ENCODE measurements around the gene CHRND. TPM values are rescaled to one million over a fixed set of nuclear protein-coding genes. Genes with fewer than 3 reads are reported as not detected.

CHRND gene
- polyA plus RNA-seq, 2 donors = not detected

DNA sequence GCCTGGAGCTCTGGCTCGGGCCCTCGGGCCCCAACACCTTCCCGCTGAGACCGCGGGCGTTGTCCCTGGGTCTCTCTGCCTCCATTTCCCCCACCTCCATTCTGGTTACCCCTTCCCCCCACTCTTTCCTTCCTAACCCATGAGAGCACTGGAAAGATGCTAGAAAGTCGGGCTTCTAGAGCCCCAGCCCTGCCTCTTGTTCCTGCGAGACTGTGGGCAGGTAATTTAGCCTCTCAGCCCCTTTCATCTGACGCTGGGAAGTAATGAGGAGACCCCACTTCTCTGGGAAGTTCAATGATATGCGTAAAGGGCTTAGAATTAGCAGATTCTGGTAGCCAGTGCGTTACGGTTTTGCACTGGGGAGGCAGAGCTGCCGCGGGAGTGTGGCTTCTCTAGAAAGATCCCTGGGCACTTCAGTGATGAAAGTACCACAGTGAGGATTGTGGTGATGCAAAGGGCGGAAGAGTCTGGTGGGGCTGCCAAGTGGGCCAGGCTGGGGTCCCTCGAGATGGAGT lies 22.1 kb upstream of the CHRND start:
- Histone ChIP-seq H3K4me1 (ENCODE audit: control insufficient read depth in 2 of 2, insufficient read depth in 2 of 2, low read length in 1 of 2) (peaks cover 0 to 6% of the 10 kb centered on the region in 2 donors), H3K27me3 (ENCODE audit: control insufficient read depth in 1 of 2, insufficient read depth in 2 of 2, low read length in 2 of 2) (peaks cover 7 to 12% of the 10 kb centered on the region in 2 donors), H3K27ac (ENCODE audit: low read depth in 2 of 2, low read length in 1 of 2) (no peak overlapping the region), H3K9me3 (ENCODE audit: control insufficient read depth in 2 of 2, insufficient read depth in 1 of 2, low read depth in 1 of 2, low read length in 1 of 2) (peaks cover 0 to 2% of the 10 kb centered on the region in 2 donors), H3K36me3 (ENCODE audit: control insufficient read depth in 2 of 2, insufficient read depth in 2 of 2, low read length in 1 of 2) (no peaks in the 10 kb centered on the region), H3K4me3 (ENCODE audit: low read depth in 1 of 2, low read length in 2 of 2) (peak overlapping the region in 1 of 2 donors; percentile 21)
- WGBS, 2 donors = 24 to 40% methylated on average over 16 of the region's 16 CpGs

DNA sequence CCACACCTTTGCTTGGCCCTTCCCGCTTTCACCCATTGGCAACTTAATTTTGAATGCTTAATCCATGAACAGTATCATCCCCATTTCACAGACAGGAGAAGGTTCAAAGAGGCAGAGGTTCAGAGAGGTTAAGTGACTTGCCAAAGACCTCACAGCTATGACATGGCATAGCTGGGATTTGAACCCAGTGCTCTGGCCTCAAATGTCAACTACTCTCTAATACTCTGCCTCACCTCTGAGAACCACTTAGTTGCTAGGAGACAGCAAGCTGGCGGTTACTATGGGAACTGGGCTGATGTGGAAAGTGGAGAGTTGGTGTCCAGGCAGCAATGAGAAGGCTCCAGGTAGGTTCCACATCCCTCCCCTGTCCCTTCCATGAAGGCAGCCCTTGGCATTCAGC lies 21.5 kb upstream of the CHRND start:
- H3K27me3 ChIP-seq (ENCODE audit: control insufficient read depth in 1 of 2, insufficient read depth in 2 of 2, low read length in 2 of 2) = peaks cover 7 to 12% of the 10 kb centered on the region in 2 donors
- peaks cover 0 to 2% of the 10 kb centered on the region in 2 donors for H3K9me3 ChIP-seq (ENCODE audit: control insufficient read depth in 2 of 2, insufficient read depth in 1 of 2, low read depth in 1 of 2, low read length in 1 of 2)
- H3K27ac ChIP-seq (ENCODE audit: low read depth in 2 of 2, low read length in 1 of 2) = no peak overlapping the region
- no peak overlapping the region for H3K4me3 ChIP-seq (ENCODE audit: low read depth in 1 of 2, low read length in 2 of 2)
- peaks cover 0 to 6% of the 10 kb centered on the region in 2 donors for H3K4me1 ChIP-seq (ENCODE audit: control insufficient read depth in 2 of 2, insufficient read depth in 2 of 2, low read length in 1 of 2)
- no peaks in the 10 kb centered on the region for H3K36me3 ChIP-seq (ENCODE audit: control insufficient read depth in 2 of 2, insufficient read depth in 2 of 2, low read length in 1 of 2)
- WGBS, 2 donors = 78 to 82% methylated on average over 2 of the region's 2 CpGs

DNA sequence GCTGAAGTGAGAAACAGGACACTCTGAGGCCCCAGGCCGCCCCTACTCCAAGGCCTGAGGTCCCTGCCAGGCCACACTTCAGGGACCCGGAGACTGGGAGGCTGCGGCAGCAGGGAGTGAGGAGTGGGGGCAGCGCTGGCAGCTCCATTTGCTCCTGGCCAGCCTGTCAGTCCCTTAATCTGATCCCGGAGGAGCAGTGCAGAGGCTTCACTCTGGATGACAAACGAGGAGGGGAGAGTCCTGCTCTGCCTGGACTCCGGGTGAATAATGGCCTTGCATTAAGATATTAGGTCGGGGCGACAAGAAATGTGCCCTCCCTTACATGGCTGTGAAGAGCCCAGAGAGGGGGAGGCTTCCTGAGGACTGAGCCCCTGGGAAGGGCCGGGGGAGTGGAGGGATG lies 20.1 kb upstream of the CHRND start:
- Histone ChIP-seq H3K36me3 (ENCODE audit: control insufficient read depth in 2 of 2, insufficient read depth in 2 of 2, low read length in 1 of 2) (no peaks in the 10 kb centered on the region), H3K4me3 (ENCODE audit: low read depth in 1 of 2, low read length in 2 of 2) (no peak overlapping the region), H3K9me3 (ENCODE audit: control insufficient read depth in 2 of 2, insufficient read depth in 1 of 2, low read depth in 1 of 2, low read length in 1 of 2) (peaks cover 0 to 2% of the 10 kb centered on the region in 2 donors), H3K4me1 (ENCODE audit: control insufficient read depth in 2 of 2, insufficient read depth in 2 of 2, low read length in 1 of 2) (peaks cover 0 to 6% of the 10 kb centered on the region in 2 donors), H3K27me3 (ENCODE audit: control insufficient read depth in 1 of 2, insufficient read depth in 2 of 2, low read length in 2 of 2) (peaks cover 7 to 12% of the 10 kb centered on the region in 2 donors), H3K27ac (ENCODE audit: low read depth in 2 of 2, low read length in 1 of 2) (no peak overlapping the region)
- WGBS, 2 donors = 58 to 60% methylated on average over 10 of the region's 10 CpGs

DNA sequence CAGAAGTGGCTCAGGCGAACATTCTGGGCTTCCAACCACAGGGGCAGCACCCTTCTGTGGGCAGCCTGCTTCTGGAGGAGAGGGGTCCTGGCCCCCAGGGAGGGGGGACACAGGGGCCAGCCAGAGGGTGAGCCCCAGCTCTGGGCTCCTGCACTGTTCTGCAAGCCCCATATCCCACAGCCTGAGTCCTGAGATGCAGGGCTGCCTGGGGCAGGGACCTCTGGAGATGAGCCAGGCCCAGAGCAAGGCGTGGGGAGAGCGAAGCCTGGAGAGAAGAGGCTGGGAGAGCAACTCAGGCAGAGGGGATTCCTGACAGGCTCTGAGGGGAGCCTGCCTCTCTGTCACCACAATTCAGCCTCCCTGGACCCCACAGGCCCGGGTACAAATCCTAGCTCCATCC lies 19.3 kb upstream of the CHRND start:
- 59 to 72% methylated on average over 4 of the region's 4 CpGs for WGBS, 2 donors
- Histone ChIP-seq H3K9me3 (ENCODE audit: control insufficient read depth in 2 of 2, insufficient read depth in 1 of 2, low read depth in 1 of 2, low read length in 1 of 2) (peaks cover 0 to 2% of the 10 kb centered on the region in 2 donors), H3K27ac (ENCODE audit: low read depth in 2 of 2, low read length in 1 of 2) (no peak overlapping the region), H3K4me3 (ENCODE audit: low read depth in 1 of 2, low read length in 2 of 2) (no peak overlapping the region), H3K36me3 (ENCODE audit: control insufficient read depth in 2 of 2, insufficient read depth in 2 of 2, low read length in 1 of 2) (no peaks in the 10 kb centered on the region), H3K27me3 (ENCODE audit: control insufficient read depth in 1 of 2, insufficient read depth in 2 of 2, low read length in 2 of 2) (peaks cover 7 to 12% of the 10 kb centered on the region in 2 donors), H3K4me1 (ENCODE audit: control insufficient read depth in 2 of 2, insufficient read depth in 2 of 2, low read length in 1 of 2) (peaks cover 0 to 6% of the 10 kb centered on the region in 2 donors)

DNA sequence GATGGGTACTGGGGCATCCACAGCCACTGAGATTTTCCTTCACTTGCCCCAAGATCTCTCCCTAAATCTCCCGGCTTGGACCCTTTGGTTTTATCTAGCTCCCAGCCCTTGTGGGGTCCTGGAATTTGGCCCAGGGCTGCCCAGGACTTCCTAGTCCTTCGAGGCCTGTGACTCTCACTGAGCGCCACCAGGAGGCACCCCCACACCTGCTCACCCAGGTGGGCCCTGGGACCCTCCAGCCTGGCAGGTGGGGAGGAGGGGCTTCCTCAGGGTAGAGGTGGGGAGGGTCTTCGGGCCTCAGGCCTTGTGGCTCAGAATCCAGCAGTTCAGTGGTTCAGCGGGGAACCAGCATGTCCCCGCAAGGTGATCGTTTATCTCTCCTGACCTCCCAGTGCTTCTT lies 17.7 kb upstream of the CHRND start:
- H3K9me3 ChIP-seq (ENCODE audit: control insufficient read depth in 2 of 2, insufficient read depth in 1 of 2, low read depth in 1 of 2, low read length in 1 of 2) = no peaks in the 10 kb centered on the region
- peaks cover 0 to 2% of the 10 kb centered on the region in 2 donors for H3K4me1 ChIP-seq (ENCODE audit: control insufficient read depth in 2 of 2, insufficient read depth in 2 of 2, low read length in 1 of 2)
- peaks cover 6 to 10% of the 10 kb centered on the region in 2 donors for H3K27me3 ChIP-seq (ENCODE audit: control insufficient read depth in 1 of 2, insufficient read depth in 2 of 2, low read length in 2 of 2)
- no peaks in the 10 kb centered on the region for H3K36me3 ChIP-seq (ENCODE audit: control insufficient read depth in 2 of 2, insufficient read depth in 2 of 2, low read length in 1 of 2)
- no peak overlapping the region for H3K4me3 ChIP-seq (ENCODE audit: low read depth in 1 of 2, low read length in 2 of 2)
- H3K27ac ChIP-seq (ENCODE audit: low read depth in 2 of 2, low read length in 1 of 2) = no peak overlapping the region
- 83 to 84% methylated on average over 7 of the region's 7 CpGs for WGBS, 2 donors

DNA sequence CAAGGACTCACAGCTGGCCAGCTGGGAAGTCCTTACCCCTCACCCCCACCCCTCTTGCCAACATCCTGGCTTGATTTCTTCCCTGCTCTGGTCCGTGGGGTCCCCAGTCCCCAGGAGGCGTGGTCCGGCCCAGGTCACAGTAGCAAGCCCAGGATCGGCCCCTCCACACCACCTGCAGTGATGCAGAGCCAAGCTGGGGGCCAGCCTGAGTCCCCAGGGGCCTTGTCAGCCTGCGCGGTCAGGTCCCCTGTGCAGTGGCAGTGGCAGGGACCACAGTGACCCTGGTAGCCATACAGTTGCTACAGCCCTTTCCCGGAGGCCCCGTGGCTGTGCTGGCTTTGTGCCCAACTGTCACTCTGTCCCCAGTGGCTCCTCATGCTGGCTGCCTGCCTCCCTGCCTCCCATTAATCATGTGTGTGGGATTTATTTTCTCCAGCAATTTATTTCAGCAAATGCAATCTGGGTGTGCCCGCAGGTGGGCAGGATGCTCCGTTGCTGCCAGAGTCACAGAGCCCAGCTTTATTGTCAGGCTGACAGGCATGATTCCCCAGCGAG lies 14.5 kb upstream of the CHRND start:
- no peaks in the 10 kb centered on the region for H3K27me3 ChIP-seq (ENCODE audit: control insufficient read depth in 1 of 2, insufficient read depth in 2 of 2, low read length in 2 of 2)
- H3K27ac ChIP-seq (ENCODE audit: low read depth in 2 of 2, low read length in 1 of 2) = no peak overlapping the region
- 47 to 56% methylated on average over 11 of the region's 11 CpGs for WGBS, 2 donors
- no peaks in the 10 kb centered on the region for H3K9me3 ChIP-seq (ENCODE audit: control insufficient read depth in 2 of 2, insufficient read depth in 1 of 2, low read depth in 1 of 2, low read length in 1 of 2)
- H3K4me1 ChIP-seq (ENCODE audit: control insufficient read depth in 2 of 2, insufficient read depth in 2 of 2, low read length in 1 of 2) = no peaks in the 10 kb centered on the region
- H3K4me3 ChIP-seq (ENCODE audit: low read depth in 1 of 2, low read length in 2 of 2) = no peak overlapping the region
- H3K36me3 ChIP-seq (ENCODE audit: control insufficient read depth in 2 of 2, insufficient read depth in 2 of 2, low read length in 1 of 2) = no peaks in the 10 kb centered on the region

DNA sequence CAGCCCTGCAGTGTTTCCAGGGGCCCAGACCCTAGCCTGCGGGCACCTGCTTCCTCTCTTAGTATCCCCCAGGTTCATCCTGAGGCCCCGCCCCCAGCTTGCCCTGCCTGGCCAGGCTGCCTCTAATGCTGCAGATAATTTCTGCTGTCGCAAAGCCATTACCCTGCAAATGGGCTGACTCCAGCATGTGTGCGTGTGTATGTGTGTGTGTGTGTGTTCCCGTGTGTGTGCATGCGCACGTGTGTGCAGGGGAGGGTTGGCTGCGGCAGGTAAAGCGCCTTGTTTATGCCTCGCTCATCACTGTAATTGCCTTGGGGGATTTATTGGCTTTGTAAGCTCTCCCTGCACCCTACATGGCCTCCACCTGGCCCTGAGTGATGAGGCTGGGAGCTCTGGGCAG lies 13.4 kb upstream of the CHRND start:
- H3K4me3 ChIP-seq (ENCODE audit: low read depth in 1 of 2, low read length in 2 of 2) = no peak overlapping the region
- no peaks in the 10 kb centered on the region for H3K27me3 ChIP-seq (ENCODE audit: control insufficient read depth in 1 of 2, insufficient read depth in 2 of 2, low read length in 2 of 2)
- H3K36me3 ChIP-seq (ENCODE audit: control insufficient read depth in 2 of 2, insufficient read depth in 2 of 2, low read length in 1 of 2) = no peaks in the 10 kb centered on the region
- H3K4me1 ChIP-seq (ENCODE audit: control insufficient read depth in 2 of 2, insufficient read depth in 2 of 2, low read length in 1 of 2) = no peaks in the 10 kb centered on the region
- no peaks in the 10 kb centered on the region for H3K9me3 ChIP-seq (ENCODE audit: control insufficient read depth in 2 of 2, insufficient read depth in 1 of 2, low read depth in 1 of 2, low read length in 1 of 2)
- 73 to 83% methylated on average over 10 of the region's 10 CpGs for WGBS, 2 donors
- H3K27ac ChIP-seq (ENCODE audit: low read depth in 2 of 2, low read length in 1 of 2) = no peak overlapping the region

DNA sequence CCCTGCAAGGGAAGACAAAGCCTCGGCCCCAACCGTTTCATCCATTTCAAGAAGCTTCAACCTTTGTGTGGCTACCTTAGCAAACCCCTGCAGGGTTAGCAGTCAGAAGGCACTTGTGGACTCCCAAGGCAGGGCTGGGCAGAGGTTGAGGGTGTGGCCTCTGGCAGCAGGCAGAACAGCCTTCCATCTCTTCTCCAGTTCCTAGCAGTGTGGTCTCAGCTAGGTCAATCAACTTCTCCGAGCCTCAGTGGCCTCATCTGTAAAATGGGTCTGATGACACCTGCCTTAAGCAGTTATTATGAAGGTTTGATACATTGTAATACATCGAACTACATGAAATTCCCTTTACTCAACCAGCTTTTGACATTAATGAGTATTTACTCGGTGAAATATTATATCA lies 12.6 kb upstream of the CHRND start:
- 71 to 72% methylated on average over 5 of the region's 5 CpGs for WGBS, 2 donors

DNA sequence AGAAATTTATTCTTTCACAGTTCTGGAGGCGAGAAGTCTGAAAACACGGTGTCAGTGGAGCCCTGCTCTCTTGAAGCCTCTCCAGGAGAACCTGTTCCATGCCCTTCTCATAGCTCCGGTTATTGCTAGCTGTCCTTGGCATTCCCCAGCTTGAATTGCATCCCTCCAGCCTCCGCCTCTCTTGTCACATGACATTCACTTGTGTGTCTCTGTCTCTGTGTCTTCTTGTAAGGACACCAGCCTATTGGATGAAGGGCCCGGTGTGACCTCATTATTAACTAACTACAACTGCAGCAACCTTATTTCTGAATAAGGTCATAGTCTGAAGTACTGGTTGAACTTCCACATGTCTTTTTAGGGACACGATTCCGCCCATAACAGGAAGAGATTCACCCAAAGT lies 10.3 kb upstream of the CHRND start:
- H3K4me1 ChIP-seq (ENCODE audit: control insufficient read depth in 2 of 2, insufficient read depth in 2 of 2, low read length in 1 of 2) = no peaks in the 10 kb centered on the region
- H3K36me3 ChIP-seq (ENCODE audit: control insufficient read depth in 2 of 2, insufficient read depth in 2 of 2, low read length in 1 of 2) = no peaks in the 10 kb centered on the region
- H3K9me3 ChIP-seq (ENCODE audit: control insufficient read depth in 2 of 2, insufficient read depth in 1 of 2, low read depth in 1 of 2, low read length in 1 of 2) = no peaks in the 10 kb centered on the region
- H3K27me3 ChIP-seq (ENCODE audit: control insufficient read depth in 1 of 2, insufficient read depth in 2 of 2, low read length in 2 of 2) = no peaks in the 10 kb centered on the region
- H3K4me3 ChIP-seq (ENCODE audit: low read depth in 1 of 2, low read length in 2 of 2) = no peak overlapping the region
- no peak overlapping the region for H3K27ac ChIP-seq (ENCODE audit: low read depth in 2 of 2, low read length in 1 of 2)
- 87 to 91% methylated on average over 7 of the region's 7 CpGs for WGBS, 2 donors

More for the DNA sequence above, 12.6 kb upstream of the CHRND start:
- no peaks in the 10 kb centered on the region for H3K9me3 ChIP-seq (ENCODE audit: control insufficient read depth in 2 of 2, insufficient read depth in 1 of 2, low read depth in 1 of 2, low read length in 1 of 2)
- H3K27me3 ChIP-seq (ENCODE audit: control insufficient read depth in 1 of 2, insufficient read depth in 2 of 2, low read length in 2 of 2) = no peaks in the 10 kb centered on the region
- no peaks in the 10 kb centered on the region for H3K4me1 ChIP-seq (ENCODE audit: control insufficient read depth in 2 of 2, insufficient read depth in 2 of 2, low read length in 1 of 2)
- no peaks in the 10 kb centered on the region for H3K36me3 ChIP-seq (ENCODE audit: control insufficient read depth in 2 of 2, insufficient read depth in 2 of 2, low read length in 1 of 2)
- H3K27ac ChIP-seq (ENCODE audit: low read depth in 2 of 2, low read length in 1 of 2) = no peak overlapping the region
- no peak overlapping the region for H3K4me3 ChIP-seq (ENCODE audit: low read depth in 1 of 2, low read length in 2 of 2)

DNA sequence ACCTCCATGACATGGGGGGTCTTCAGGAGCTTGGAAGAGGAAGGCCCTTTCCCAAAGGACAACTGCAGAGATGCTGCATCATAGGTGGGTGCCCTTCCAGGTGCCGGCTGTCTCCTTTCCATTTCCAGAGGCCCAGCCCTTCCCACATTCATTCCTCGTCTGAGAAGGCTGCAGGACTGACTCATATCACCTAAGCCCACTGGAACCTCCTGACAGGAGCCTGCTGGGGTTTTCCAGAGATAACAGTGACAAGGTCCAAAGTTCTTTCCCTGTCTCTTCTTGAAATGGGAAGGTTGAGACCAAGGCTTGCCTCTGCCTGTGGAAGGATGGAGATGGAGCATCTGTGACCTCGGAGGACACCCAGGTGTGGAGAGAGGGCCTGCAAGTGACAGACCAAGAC lies 9.4 kb upstream of the CHRND start:
- H3K9me3 ChIP-seq (ENCODE audit: control insufficient read depth in 2 of 2, insufficient read depth in 1 of 2, low read depth in 1 of 2, low read length in 1 of 2) = no peaks in the 10 kb centered on the region
- no peaks in the 10 kb centered on the region for H3K36me3 ChIP-seq (ENCODE audit: control insufficient read depth in 2 of 2, insufficient read depth in 2 of 2, low read length in 1 of 2)
- H3K27me3 ChIP-seq (ENCODE audit: control insufficient read depth in 1 of 2, insufficient read depth in 2 of 2, low read length in 2 of 2) = peaks cover 0 to 6% of the 10 kb centered on the region in 2 donors
- WGBS, 2 donors = 79 to 83% methylated on average over 3 of the region's 3 CpGs
- no peaks in the 10 kb centered on the region for H3K4me1 ChIP-seq (ENCODE audit: control insufficient read depth in 2 of 2, insufficient read depth in 2 of 2, low read length in 1 of 2)
- no peak overlapping the region for H3K4me3 ChIP-seq (ENCODE audit: low read depth in 1 of 2, low read length in 2 of 2)
- no peak overlapping the region for H3K27ac ChIP-seq (ENCODE audit: low read depth in 2 of 2, low read length in 1 of 2)
